GM23338 (cell line): ENCODE results near the gene GRID1.

ENCODE experiments used
- CREB1 ChIP-seq: fragments of 250-450 bp; sonication (Bioruptor Pico); IDR thresholded peaks from 2 replicates; pipeline ENCODE4 v1.5.0; 2020; ENCODE audit warnings: low read depth, mild to moderate bottlenecking, moderate library complexity
- EZH2 ChIP-seq: fragments of 200-600 bp; sonication (generic); IDR thresholded peaks from one replicate; pipeline ENCODE4 v1.8.0; 2017; ENCODE audit warnings: antibody characterized with exemption, mild to moderate bottlenecking, low read depth; ENCODE audit not compliant: unreplicated experiment
- EZH2phosphoT487 ChIP-seq: fragments of 200-600 bp; sonication (generic); IDR thresholded peaks from one replicate; pipeline ENCODE4 v1.8.1; 2018; ENCODE audit warnings: antibody characterized with exemption; ENCODE audit not compliant: unreplicated experiment
- JUNB ChIP-seq: IDR thresholded peaks from one replicate; pipeline ENCODE4 v1.6.1; 2016; ENCODE audit warnings: antibody characterized with exemption; ENCODE audit not compliant: unreplicated experiment
- NANOG ChIP-seq: IDR thresholded peaks from 2 replicates; pipeline ENCODE4 v1.6.1; 2016; ENCODE audit warnings: antibody characterized with exemption, borderline replicate concordance
- POLR2AphosphoS5 ChIP-seq: IDR thresholded peaks from 2 replicates; pipeline ENCODE4 v1.6.1; 2016; ENCODE audit warnings: antibody characterized with exemption, low read depth
- REST ChIP-seq: IDR thresholded peaks from one replicate; pipeline ENCODE4 v1.6.1; 2018; ENCODE audit warnings: antibody characterized with exemption; ENCODE audit not compliant: unreplicated experiment
- ZNF114 ChIP-seq: fragments of 250-450 bp; sonication (Bioruptor Pico); IDR thresholded peaks from 2 replicates; pipeline ENCODE4 v1.5.0; 2020; ENCODE audit warnings: mild to moderate bottlenecking, moderate library complexity
- ZNF331 ChIP-seq: fragments of 250-450 bp; sonication (Bioruptor Pico); IDR thresholded peaks from 2 replicates; pipeline ENCODE4 v1.5.0; 2020; ENCODE audit warnings: low read depth, mild to moderate bottlenecking, moderate library complexity
- TF ChIP-seq, protein P1 (sequence below), 2 experiments: fragments of 200-600 bp in 1 of 2; sonication (generic) in 1 of 2; conservative IDR thresholded peaks; 2 replicates each; pipeline versions ENCODE4 v1.5.1 to v1.6.1; 2016 to 2017; ENCODE audit warnings: antibody characterized with exemption in 2 of 2, low read depth in 2 of 2, mild to moderate bottlenecking in 2 of 2, moderate library complexity in 1 of 2
- TF ChIP-seq, protein P2 (sequence below): IDR thresholded peaks from 2 replicates; pipeline ENCODE4 v1.6.1; 2016; ENCODE audit warnings: antibody characterized with exemption

GRCh38 chr10:86399514-86399878 is 32.9 kb upstream of the GRID1 start:
- TF ChIP-seq EZH2 (no peak), POLR2AphosphoS5 (no peak), EZH2phosphoT487 (no peak), CREB1 (no peak), REST (no peak), ZNF331 (CRISPR knock-in tag) (no peak), ZNF114 (CRISPR knock-in tag) (no peak), NANOG (no peak), JUNB (no peak)
- TF ChIP-seq, protein P1, sequence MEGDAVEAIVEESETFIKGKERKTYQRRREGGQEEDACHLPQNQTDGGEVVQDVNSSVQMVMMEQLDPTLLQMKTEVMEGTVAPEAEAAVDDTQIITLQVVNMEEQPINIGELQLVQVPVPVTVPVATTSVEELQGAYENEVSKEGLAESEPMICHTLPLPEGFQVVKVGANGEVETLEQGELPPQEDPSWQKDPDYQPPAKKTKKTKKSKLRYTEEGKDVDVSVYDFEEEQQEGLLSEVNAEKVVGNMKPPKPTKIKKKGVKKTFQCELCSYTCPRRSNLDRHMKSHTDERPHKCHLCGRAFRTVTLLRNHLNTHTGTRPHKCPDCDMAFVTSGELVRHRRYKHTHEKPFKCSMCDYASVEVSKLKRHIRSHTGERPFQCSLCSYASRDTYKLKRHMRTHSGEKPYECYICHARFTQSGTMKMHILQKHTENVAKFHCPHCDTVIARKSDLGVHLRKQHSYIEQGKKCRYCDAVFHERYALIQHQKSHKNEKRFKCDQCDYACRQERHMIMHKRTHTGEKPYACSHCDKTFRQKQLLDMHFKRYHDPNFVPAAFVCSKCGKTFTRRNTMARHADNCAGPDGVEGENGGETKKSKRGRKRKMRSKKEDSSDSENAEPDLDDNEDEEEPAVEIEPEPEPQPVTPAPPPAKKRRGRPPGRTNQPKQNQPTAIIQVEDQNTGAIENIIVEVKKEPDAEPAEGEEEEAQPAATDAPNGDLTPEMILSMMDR (conservative IDR thresholded peaks at IDR 0.05; ENCODE audit: low read depth in 2 of 2), result no peak
- TF ChIP-seq, protein P2, sequence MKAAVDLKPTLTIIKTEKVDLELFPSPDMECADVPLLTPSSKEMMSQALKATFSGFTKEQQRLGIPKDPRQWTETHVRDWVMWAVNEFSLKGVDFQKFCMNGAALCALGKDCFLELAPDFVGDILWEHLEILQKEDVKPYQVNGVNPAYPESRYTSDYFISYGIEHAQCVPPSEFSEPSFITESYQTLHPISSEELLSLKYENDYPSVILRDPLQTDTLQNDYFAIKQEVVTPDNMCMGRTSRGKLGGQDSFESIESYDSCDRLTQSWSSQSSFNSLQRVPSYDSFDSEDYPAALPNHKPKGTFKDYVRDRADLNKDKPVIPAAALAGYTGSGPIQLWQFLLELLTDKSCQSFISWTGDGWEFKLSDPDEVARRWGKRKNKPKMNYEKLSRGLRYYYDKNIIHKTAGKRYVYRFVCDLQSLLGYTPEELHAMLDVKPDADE, result no peak
